K562 (cell line): ENCODE data around the gene PRC1. TPM values are rescaled to one million over a fixed set of nuclear protein-coding genes. Genes with fewer than 3 reads are reported as not detected.

Experiments used
- ATAC-seq: fragments of 200-7000 bp; cut with Tn5 transposase; 3 replicates; pipeline ENCODE4 v1.9.1; 2020; ENCODE audit warnings: moderate library complexity
- BruUV-seq: library from RNA; stranded (reverse); fragments of 400-500 nt; replicated peaks from 2 replicates; lab custom pipeline; 2021; lab: Mats Ljungman, UMichigan
- CTCF ChIA-PET: fragments of 300-600 bp; formaldehyde crosslinking; extraction: SDS; loops from one replicate; lab custom pipeline; 2021; ENCODE audit warnings: low intra/inter-chr PET ratio; lab: Yijun Ruan, JAX
- POLR2A ChIA-PET: fragments of 300-600, 350-650 bp; sonication (Branson Sonifier 250); formaldehyde crosslinking; extraction: SDS; loops from one replicate; lab custom pipeline; 2021; ENCODE audit warnings: antibody characterized with exemption, inconsistent platforms; lab: Yijun Ruan, JAX
- DNase-seq, 4 experiments: peaks; one replicate each; pipeline versions ENCODE4 v3.0.0 to v3.0.0-alpha.2; 2011 to 2018; ENCODE audit warnings: low spot score in 3 of 4, mixed read lengths in 3 of 4; ENCODE audit errors: extremely low read depth in 1 of 4
- FAIRE-seq: peaks from 2 replicates; lab custom pipeline; 2011; peaks lifted over from hg19 to GRCh38; lab: Jason Lieb, UNC
- H2AFZ ChIP-seq: 2 replicates; pipeline ENCODE4 v1.6.0; 2011; ENCODE audit warnings: low read depth, low read length, control low read depth, inconsistent platforms
- H3K27ac ChIP-seq: fragments of 200-600 bp; 3 replicates; pipeline ENCODE4 v1.8.0; 2011; ENCODE audit warnings: low read depth, mild to moderate bottlenecking, control low read depth, inconsistent platforms, low read length, moderate library complexity, mixed read lengths; ENCODE audit errors: extremely low read depth
- H3K27me3 ChIP-seq, 2 experiments: fragments of 300-600 bp in 1 of 2; 2 replicates in 1 of 2; 3 replicates in 1 of 2; pipeline versions ENCODE4 v1.6.0 to v1.8.0; 2011; ENCODE audit warnings: inconsistent platforms in 2 of 2, low read length in 2 of 2, mild to moderate bottlenecking in 1 of 2, mixed read lengths in 1 of 2, moderate library complexity in 1 of 2; ENCODE audit not compliant: control insufficient read depth in 2 of 2, insufficient read depth in 2 of 2
- H3K36me3 ChIP-seq: fragments of 300-600 bp; 3 replicates; pipeline ENCODE4 v1.8.0; 2011; ENCODE audit warnings: mild to moderate bottlenecking, low read length, inconsistent platforms; ENCODE audit not compliant: control insufficient read depth, insufficient read depth
- H3K4me1 ChIP-seq, 2 experiments: fragments of 200-600 bp in 1 of 2; replicated peaks in 1 of 2; 2 replicates in 1 of 2; 3 replicates in 1 of 2; pipeline versions ENCODE4 v1.5.1 to v1.8.0; 2011; ENCODE audit warnings: inconsistent platforms in 2 of 2, low read length in 2 of 2, mild to moderate bottlenecking in 1 of 2, mixed read lengths in 1 of 2, moderate library complexity in 1 of 2; ENCODE audit not compliant: control insufficient read depth in 2 of 2, insufficient read depth in 2 of 2
- H3K4me2 ChIP-seq: 2 replicates; pipeline ENCODE4 v1.6.1; 2011; ENCODE audit warnings: low read length, control low read depth, inconsistent platforms, mixed read lengths; ENCODE audit not compliant: insufficient read depth
- H3K4me3 ChIP-seq: fragments of 200-600 bp; sonication (generic), shearing (Covaris generic); 2 replicates; pipeline ENCODE4 v1.5.1; 2016; ENCODE audit warnings: control low read depth, inconsistent platforms
- H3K79me2 ChIP-seq: fragments of 200-600 bp; 3 replicates; pipeline ENCODE4 v1.8.0; 2011; ENCODE audit warnings: low read length, inconsistent platforms; ENCODE audit not compliant: control insufficient read depth, insufficient read depth
- H3K9ac ChIP-seq, 2 experiments: 2 replicates each; pipeline versions ENCODE4 v1.6.0 to v1.6.1; 2011; ENCODE audit warnings: low read depth in 2 of 2, low read length in 2 of 2, control low read depth in 1 of 2, inconsistent platforms in 1 of 2, mild to moderate bottlenecking in 1 of 2, mixed read lengths in 1 of 2; ENCODE audit not compliant: insufficient read depth in 1 of 2
- H3K9me1 ChIP-seq: one replicate; pipeline ENCODE4 v1.6.0; 2011; ENCODE audit warnings: inconsistent platforms, mild to moderate bottlenecking, low read length, moderate library complexity; ENCODE audit not compliant: control insufficient read depth, insufficient read depth
- H3K9me3 ChIP-seq: replicated peaks from 2 replicates; pipeline ENCODE4 v1.5.1; 2011; ENCODE audit warnings: low read depth, low read length, inconsistent platforms; ENCODE audit not compliant: control insufficient read depth, insufficient read depth
- H4K20me1 ChIP-seq: replicated peaks from 2 replicates; pipeline ENCODE4 v1.6.1; 2011; ENCODE audit warnings: low read length, inconsistent platforms, mixed read lengths; ENCODE audit not compliant: control insufficient read depth, insufficient read depth
- ATF3 ChIP-seq, 2 experiments: fragments of 450-650 bp in 1 of 2; sonication (generic) in 1 of 2; formaldehyde crosslinking in 1 of 2; IDR thresholded peaks in 1 of 2; conservative IDR thresholded peaks in 1 of 2; 2 replicates each; pipeline versions ENCODE4 v1.6.1 to v1.8.1; 2016 to 2023; ENCODE audit warnings: mild to moderate bottlenecking in 2 of 2, moderate library complexity in 2 of 2, inconsistent platforms in 1 of 2, missing genetic modification reagents in 1 of 2
- ZBTB40 ChIP-seq, 2 experiments: fragments of 450-650 bp in 1 of 2; sonication (generic) in 1 of 2; formaldehyde crosslinking in 1 of 2; IDR thresholded peaks; 2 replicates each; pipeline versions ENCODE4 v1.7.1 to v1.9.0; 2016 to 2022; ENCODE audit warnings: inconsistent platforms in 1 of 2, mild to moderate bottlenecking in 1 of 2, missing genetic modification reagents in 1 of 2
- ZNF511 ChIP-seq: sonication (generic); formaldehyde crosslinking; IDR thresholded peaks from 2 replicates; pipeline ENCODE4 v1.8.0; 2022; ENCODE audit warnings: mild to moderate bottlenecking, missing genetic modification reagents
- WGBS: fragments of 100-300 bp; shearing (Covaris generic); methylation state at CpG from one replicate; pipeline ENCODE4 v1.1.6; 2016; ENCODE audit warnings: low coverage, mixed read lengths; ENCODE audit not compliant: insufficient coverage; ENCODE audit errors: missing lambda C conversion rate; 5-methylcytosine and 5-hydroxymethylcytosine counted together
- in situ Hi-C: fragments of 300-500 bp; cut with MboI; formaldehyde crosslinking; loops from 4 replicates; pipeline ENCODE4 v1.15.0; 2018; ENCODE audit warnings: inconsistent platforms, mixed read lengths
- intact Hi-C: fragments of 100-400 bp; cut with micrococcal nuclease; formaldehyde crosslinking; loops from 2 replicates; pipeline ENCODE4 v1.14.2; 2022
- polyA plus RNA-seq, 8 experiments: library from polyadenylated mRNA; depleted of rRNA in 4 of 8; stranded (reverse) in 5 of 8; unstranded in 3 of 8; fragments of >200 nt; fragmentation: Nextera tagmentation in 2 of 8; fragmentation: Illumina TruSeq in 1 of 8; extraction: Ambion mirVana in 2 of 8; extraction: Trizol in 1 of 8; gene quantifications; 2 replicates each; pipeline versions ENCODE4 v1.2.1 to v1.2.3, GENCODE V29; 2011 to 2014; ENCODE audit warnings: inconsistent platforms in 1 of 8, missing spikeins in 1 of 8
- total RNA-seq, 7 experiments: library from RNA; depleted of rRNA in 6 of 7; stranded (reverse); fragments of >200 nt in 6 of 7; fragmentation: Illumina TruSeq in 2 of 7; extraction: Trizol in 2 of 7; gene quantifications; 2 replicates each; pipeline versions ENCODE4 v1.2.1 to v1.2.3, GENCODE V29; 2011 to 2021; ENCODE audit warnings: low replicate concordance in 1 of 7

Gene PRC1
- total and polyA plus RNA-seq, 9 of the 15 experiments (the other 6 are each of a cell fraction or from before 2014, with no cell fraction given) = 156 to 391 (median 240) TPM

- ChIA-PET CTCF (no interaction called here), POLR2A (interaction anchor here (2.8 to 3.7 kb wide), 2 partner anchors 10 to 14 kb away, joined by 12 to 17 read pairs; no protein-coding TSS in a partner anchor)
- H3K4me1 ChIP-seq = peaks cover 15 to 21% of the 10 kb centered on the region in 2 experiments
- no peak overlapping the region for H3K4me2 ChIP-seq
- FAIRE-seq = no peak
- DNase-seq = no peak
- WGBS = 89% methylated on average over 5 of the region's 5 CpGs
- H2AFZ ChIP-seq = no peak overlapping the region
- H4K20me1 ChIP-seq = no peaks in the 10 kb centered on the region
- intact Hi-C loops = no loop called here
- H3K27me3 ChIP-seq = no peaks in the 10 kb centered on the region
- no peak for ATAC-seq
- H3K9me1 ChIP-seq = no peaks in the 10 kb centered on the region
- in situ Hi-C loops = no loop called here
- H3K27ac ChIP-seq = peak overlapping the region; percentile 15; the same call in 1 of the 3 replicates
- no TSS peak for BruUV-seq
- TF ChIP-seq ZBTB40 (IDR thresholded peaks at IDR 0.05) (no peak), ZBTB40 (CRISPR knock-in tag; IDR thresholded peaks at IDR 0.05) (no peak), ZNF511 (CRISPR knock-in tag) (no peak), ATF3 (IDR thresholded peaks at IDR 0.05) (no peak), ATF3 (CRISPR knock-in tag; conservative IDR thresholded peaks at IDR 0.05) (no peak)
- H3K9ac ChIP-seq = no peak overlapping the region; a peak in 1 of 4 replicates
- H3K9me3 ChIP-seq = no peaks in the 10 kb centered on the region
- H3K79me2 ChIP-seq = peaks cover 13% of the 10 kb centered on the region
- H3K36me3 ChIP-seq = peaks cover 39% of the 10 kb centered on the region
- no peak overlapping the region for H3K4me3 ChIP-seq
Measured at GRCh38 chr15:90924375-90924774, 70.0 kb downstream of the PRC1 start.
